Cardiac atrium fibroblast (primary cell): ENCODE results near the gene CLEC5A. TPM values are rescaled to one million over a fixed set of nuclear protein-coding genes. Genes with fewer than 3 reads are reported as not detected.

Experiments used
- total RNA-seq: library from RNA; depleted of rRNA; stranded (reverse); fragments of >200 nt; gene quantifications from 2 replicates; pipeline ENCODE4 v1.2.3, GENCODE V29; 2015

Gene CLEC5A
- total RNA-seq: not detected in 2 replicates

GRCh38 chr7:141946796-141947195, at the start of gene CLEC5A:
Gene CLEC5A (minus strand): TSS chr7:141946974. CDS start chr7:141946292, 682 bp downstream.

GRCh38 chr7:141973673-141974072, 26.9 kb upstream of the CLEC5A start, which contains the start of gene TAS2R38:
Gene TAS2R38 (minus strand): TSS chr7:141973773. CDS start chr7:141973689, 84 bp downstream.

GRCh38 chr7:141916099-141916498, 30.7 kb downstream of the CLEC5A start, which contains the start of gene OR9A4:
Gene OR9A4 (plus strand): TSS chr7:141916399. CDS start chr7:141918876, 2,477 bp downstream.

Other genes with a start within 250 kb of the CLEC5A start
- 3.8 and 4.4 TPM in 2 replicates for gene DENND11, start 244.8 kb downstream of the CLEC5A start, total RNA-seq
- gene WEE2, start 238.6 kb downstream of the CLEC5A start, total RNA-seq: not detected in 2 replicates
- 170 and 180 TPM in 2 replicates for gene SSBP1, start 208.6 kb downstream of the CLEC5A start, total RNA-seq
- gene TAS2R3, start 182.9 kb downstream of the CLEC5A start, total RNA-seq: not detected in 2 replicates
- under 0.01 and 0.16 TPM in 2 replicates for gene TAS2R4, start 170.3 kb downstream of the CLEC5A start, total RNA-seq
- gene TAS2R5, start 156.8 kb downstream of the CLEC5A start, total RNA-seq: 0.16 and 2.7 TPM in 2 replicates
- gene PRSS37, start 105.5 kb downstream of the CLEC5A start, total RNA-seq: not detected in 2 replicates
- gene OR9A4, start 30.6 kb downstream of the CLEC5A start, total RNA-seq: not detected in 2 replicates
- not detected in 2 replicates for gene TAS2R38, start 26.8 kb upstream of the CLEC5A start, total RNA-seq
- gene MGAM, start 48.9 kb upstream of the CLEC5A start, total RNA-seq: 0.16 TPM in 1 of 2 replicates, not detected in the other
- gene MGAM2, start 164.7 kb upstream of the CLEC5A start, total RNA-seq: not detected in 2 replicates